Calu3 (cell line): ENCODE results near the gene TGFBR1. TPM values are rescaled to one million over a fixed set of nuclear protein-coding genes. Genes with fewer than 3 reads are reported as not detected.

ENCODE experiments used
- BruUV-seq: library from RNA; stranded (reverse); fragments of 400-500 nt; replicated peaks from 2 replicates; lab custom pipeline; 2021; lab: Mats Ljungman, UMichigan
- CTCF ChIA-PET: fragments of 300-600 bp; sonication (Branson Sonifier 250); formaldehyde crosslinking; loops from one replicate; lab custom pipeline; 2022; ENCODE audit warnings: antibody characterized with exemption; lab: Charles Lee
- DNase-seq: peaks from one replicate; pipeline ENCODE4 v3.0.0; 2022
- H3K27ac Mint-ChIP-seq: one replicate; pipeline ENCODE4 v1.8.0; 2022; ENCODE audit warnings: mixed read lengths; ENCODE audit not compliant: unreplicated experiment
- H3K27me3 Mint-ChIP-seq: one replicate; pipeline ENCODE4 v1.8.0; 2022; ENCODE audit warnings: mixed read lengths; ENCODE audit not compliant: unreplicated experiment
- H3K36me3 Mint-ChIP-seq: one replicate; pipeline ENCODE4 v1.8.0; 2022; ENCODE audit warnings: mild to moderate bottlenecking, moderate library complexity, mixed read lengths; ENCODE audit not compliant: insufficient read depth, unreplicated experiment
- H3K4me1 Mint-ChIP-seq: one replicate; pipeline ENCODE4 v1.8.0; 2022; ENCODE audit warnings: mild to moderate bottlenecking, low read depth, mixed read lengths; ENCODE audit not compliant: unreplicated experiment
- H3K4me3 Mint-ChIP-seq: one replicate; pipeline ENCODE4 v1.8.0; 2022; ENCODE audit warnings: mild to moderate bottlenecking, low read depth, moderate library complexity, mixed read lengths; ENCODE audit not compliant: unreplicated experiment
- H3K9me3 Mint-ChIP-seq: one replicate; pipeline ENCODE4 v1.8.0; 2022; ENCODE audit warnings: low read depth, mixed read lengths; ENCODE audit not compliant: unreplicated experiment
- CTCF ChIP-seq: fragments of 200-600 bp; IDR thresholded peaks from one replicate; pipeline ENCODE4 v1.8.0; 2022; ENCODE audit warnings: antibody characterized with exemption; ENCODE audit not compliant: unreplicated experiment
- intact Hi-C: fragments of 100-400 bp; cut with micrococcal nuclease; formaldehyde crosslinking; loops from one replicate; pipeline ENCODE4 v1.10.0; 2022; ENCODE audit not compliant: unreplicated experiment
- total RNA-seq: library from RNA; stranded (reverse); gene quantifications from 2 replicates; pipeline ENCODE4 v1.2.3, GENCODE V29; 2022

TGFBR1 gene
- total RNA-seq, 1 experiment from 2014 or later, result 22.6 TPM

- no peak for DNase-seq
- Mint-ChIP-seq H3K4me1 (no peaks in the 10 kb centered on the region), H3K36me3 (no peaks in the 10 kb centered on the region), H3K4me3 (no peak overlapping the region), H3K27ac (no peak overlapping the region), H3K9me3 (no peaks in the 10 kb centered on the region), H3K27me3 (no peaks in the 10 kb centered on the region)
- no peak for TF ChIP-seq CTCF
- intact Hi-C loops, result no loop called here
- BruUV-seq, result no TSS peak
- CTCF ChIA-PET, result interaction anchor here (0.6 kb wide), 1 partner anchor 1088 kb away, joined by 4 read pairs; no protein-coding TSS in a partner anchor
Measured at GRCh38 chr9:99150451-99151171, 45.7 kb downstream of the TGFBR1 start.

- no peak for DNase-seq
- BruUV-seq, result no TSS peak
- CTCF ChIA-PET, result no interaction called here
- Mint-ChIP-seq H3K4me3 (no peak overlapping the region), H3K27me3 (no peaks in the 10 kb centered on the region), H3K36me3 (no peaks in the 10 kb centered on the region), H3K27ac (no peak overlapping the region), H3K9me3 (no peaks in the 10 kb centered on the region), H3K4me1 (no peaks in the 10 kb centered on the region)
- no peak for TF ChIP-seq CTCF
- intact Hi-C loops, result no loop called here
Measured at GRCh38 chr9:99154356-99154755, 49.4 kb downstream of the TGFBR1 start.

- intact Hi-C loops, result no loop called here
- DNase-seq, result no peak
- no peaks in the 10 kb centered on the region for H3K9me3 Mint-ChIP-seq
- H3K4me3 Mint-ChIP-seq, result no peak overlapping the region
- no peak for TF ChIP-seq CTCF
- CTCF ChIA-PET, result no interaction called here
- no peaks in the 10 kb centered on the region for H3K36me3 Mint-ChIP-seq
- no peak overlapping the region for H3K27ac Mint-ChIP-seq
- H3K4me1 Mint-ChIP-seq, result no peaks in the 10 kb centered on the region
- BruUV-seq, result no TSS peak
- H3K27me3 Mint-ChIP-seq, result no peaks in the 10 kb centered on the region
Measured at GRCh38 chr9:99155736-99156135, 50.8 kb downstream of the TGFBR1 start.

GRCh38 chr9:99158629-99159028, 53.7 kb downstream of the TGFBR1 start:
- H3K27ac Mint-ChIP-seq, result no peak overlapping the region
- H3K36me3 Mint-ChIP-seq, result no peaks in the 10 kb centered on the region
- no peak for TF ChIP-seq CTCF
- H3K9me3 Mint-ChIP-seq, result no peaks in the 10 kb centered on the region
- no peaks in the 10 kb centered on the region for H3K27me3 Mint-ChIP-seq
- CTCF ChIA-PET, result no interaction called here
- no peak for DNase-seq
- intact Hi-C loops, result no loop called here
- no TSS peak for BruUV-seq
- H3K4me3 Mint-ChIP-seq, result no peak overlapping the region
- no peaks in the 10 kb centered on the region for H3K4me1 Mint-ChIP-seq
